HG03025 (cell line): ENCODE results near the gene CEPT1.

Experiments
- ATAC-seq: cut with Tn5 transposase; IDR thresholded peaks from one replicate; pipeline ENCODE4 v1.9.1; 2021; ENCODE audit warnings: mild to moderate bottlenecking, moderate library complexity; ENCODE audit not compliant: unreplicated experiment, low FRiP score

The CEPT1 gene

GRCh38 chr1:111145963-111146768 lies 6.1 kb downstream of the CEPT1 start:
- ATAC-seq, result no peak

DNA sequence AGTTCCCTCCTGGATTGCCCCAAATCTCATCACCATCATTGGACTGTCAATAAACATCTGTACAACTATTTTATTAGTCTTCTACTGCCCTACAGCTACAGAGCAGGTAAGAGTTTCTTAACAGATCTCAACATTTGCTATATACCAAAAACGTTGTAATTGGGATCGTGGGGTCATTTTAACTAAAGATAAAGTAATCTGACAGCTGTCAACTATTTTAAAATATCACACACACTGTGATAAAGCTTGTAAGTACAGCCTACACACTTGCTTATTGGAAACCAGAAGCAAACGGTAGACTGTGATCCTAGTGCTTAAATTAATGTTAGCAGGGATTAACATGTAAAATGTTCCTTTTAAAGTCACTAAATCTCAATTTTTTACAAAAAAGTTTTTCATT lies 7.9 kb downstream of the CEPT1 start:
- ATAC-seq, result no peak

DNA sequence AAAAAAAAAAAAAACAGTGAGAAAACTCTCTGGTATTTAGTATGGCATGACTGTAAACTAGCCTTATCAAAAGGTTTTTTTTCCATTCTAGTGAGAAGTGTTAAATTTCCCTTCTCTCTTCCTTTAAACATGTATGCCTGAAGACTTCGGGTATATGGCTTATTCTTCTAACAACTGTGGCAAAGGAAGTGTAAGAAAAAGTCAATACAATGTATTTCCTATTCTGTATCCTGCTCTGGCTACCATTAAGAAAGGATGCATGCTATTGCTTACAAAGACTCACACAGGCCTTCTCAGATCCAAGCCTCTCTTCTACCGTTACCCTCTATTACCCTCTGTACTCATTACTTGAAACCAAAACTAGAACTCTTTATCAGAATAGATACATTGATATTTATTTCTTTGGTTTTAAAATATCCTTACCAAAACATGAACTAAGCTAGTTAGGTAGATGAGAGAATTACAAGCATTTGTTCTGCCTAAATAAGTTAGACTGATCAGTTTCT lies 8.4 kb downstream of the CEPT1 start:
- no peak for ATAC-seq

- no peak for ATAC-seq
Measured at GRCh38 chr1:111151838-111152237, 11.8 kb downstream of the CEPT1 start.

GRCh38 chr1:111154021-111154999 lies 14.3 kb downstream of the CEPT1 start:
- ATAC-seq, result no peak

DNA sequence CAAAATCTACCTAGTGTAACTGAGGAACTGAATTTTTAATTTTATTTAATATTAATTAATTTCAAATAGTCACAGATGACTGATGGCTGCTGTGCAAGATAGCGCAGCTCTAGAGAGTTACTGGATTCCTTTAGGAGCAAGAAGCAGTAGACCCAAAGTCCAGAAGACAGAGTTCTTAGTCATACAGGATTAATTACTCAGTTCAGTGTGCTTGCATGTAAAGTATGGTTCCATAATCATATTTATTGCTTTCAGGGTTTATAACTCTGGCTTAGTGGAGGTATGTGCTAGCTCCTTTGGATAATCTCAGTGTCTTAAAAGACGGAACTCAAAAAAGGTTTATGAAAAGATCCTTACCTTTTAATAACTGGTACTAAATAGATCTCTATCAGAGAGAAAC lies 17.4 kb downstream of the CEPT1 start:
- no peak for ATAC-seq

- no peak for ATAC-seq
Measured at GRCh38 chr1:111161843-111162487, 21.9 kb downstream of the CEPT1 start.

- ATAC-seq, result no peak
Measured at GRCh38 chr1:111162488-111162880, 22.5 kb downstream of the CEPT1 start.

- no peak for ATAC-seq
Measured at GRCh38 chr1:111163363-111163762, 23.3 kb downstream of the CEPT1 start.

- ATAC-seq, result no peak
Measured at GRCh38 chr1:111164151-111164550, 24.1 kb downstream of the CEPT1 start.

DNA sequence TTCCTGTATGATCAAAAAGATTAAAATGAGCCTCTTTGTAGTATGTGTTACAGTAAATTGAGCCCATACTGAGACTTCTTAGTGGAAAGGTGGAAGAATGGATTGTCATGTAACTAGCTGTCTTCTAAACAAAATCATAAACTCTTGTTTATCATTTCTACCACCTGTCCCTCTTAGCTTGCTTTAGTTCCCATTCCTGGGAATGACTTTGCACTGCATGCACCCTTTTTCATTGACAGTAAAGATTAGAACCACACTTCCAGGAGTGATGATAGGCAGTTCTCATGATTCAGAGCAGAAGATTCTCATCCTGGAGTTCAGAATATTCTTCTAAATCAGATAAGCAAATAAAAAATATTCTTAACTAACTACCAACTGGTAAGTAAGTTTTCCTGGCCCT lies 32.4 kb downstream of the CEPT1 start:
- ATAC-seq, result no peak

GRCh38 chr1:111174070-111174469 lies 34.0 kb downstream of the CEPT1 start:
- no peak for ATAC-seq

DNA sequence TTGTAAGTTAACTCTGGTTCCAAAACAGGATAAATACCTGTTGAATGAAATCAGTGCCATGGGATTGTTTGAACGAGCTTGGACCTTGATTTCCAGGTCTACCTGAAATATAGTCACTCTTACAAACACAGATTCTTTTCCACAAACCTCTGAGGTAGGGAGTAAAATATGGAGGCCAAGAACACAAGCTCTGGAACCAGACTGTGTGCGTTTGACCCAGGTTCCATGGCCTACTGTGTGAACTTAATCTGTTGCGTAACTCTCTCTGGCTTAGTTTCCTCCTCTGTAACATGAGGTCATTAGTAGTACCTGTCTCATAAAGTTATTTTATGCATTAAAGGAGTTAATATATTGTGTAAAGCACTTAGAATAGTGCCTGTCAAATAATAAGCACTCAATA lies 35.3 kb downstream of the CEPT1 start:
- ATAC-seq, result no peak

GRCh38 chr1:111176678-111177077 lies 36.7 kb downstream of the CEPT1 start:
- ATAC-seq, result no peak

DNA sequence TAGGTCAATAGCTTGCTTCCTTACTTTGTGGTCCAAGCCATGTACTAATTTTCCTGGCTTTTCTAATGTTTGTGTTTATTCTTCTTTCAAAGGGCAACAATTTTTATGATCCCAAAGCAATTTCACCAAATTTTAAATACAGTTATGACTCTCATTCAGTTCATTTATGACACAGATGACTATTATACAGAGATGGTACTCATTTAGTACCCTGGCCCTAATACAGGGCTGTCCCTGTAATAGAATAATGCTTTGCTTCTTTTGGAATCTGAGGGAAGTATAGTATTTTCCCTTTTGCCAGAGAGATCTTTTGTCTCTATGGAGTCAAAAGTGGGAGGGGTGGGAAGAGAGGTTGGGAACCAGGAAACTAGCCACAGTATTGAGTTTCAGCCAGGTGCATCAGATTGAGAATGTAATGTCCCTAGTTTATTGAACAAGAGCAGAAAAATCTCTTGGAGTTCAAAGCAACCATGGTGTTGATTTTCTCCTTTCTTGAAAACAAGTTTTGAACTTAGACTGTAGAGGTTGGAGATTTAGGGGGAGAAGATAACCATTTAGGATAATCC lies 40.0 kb downstream of the CEPT1 start:
- ATAC-seq, result no peak

DNA sequence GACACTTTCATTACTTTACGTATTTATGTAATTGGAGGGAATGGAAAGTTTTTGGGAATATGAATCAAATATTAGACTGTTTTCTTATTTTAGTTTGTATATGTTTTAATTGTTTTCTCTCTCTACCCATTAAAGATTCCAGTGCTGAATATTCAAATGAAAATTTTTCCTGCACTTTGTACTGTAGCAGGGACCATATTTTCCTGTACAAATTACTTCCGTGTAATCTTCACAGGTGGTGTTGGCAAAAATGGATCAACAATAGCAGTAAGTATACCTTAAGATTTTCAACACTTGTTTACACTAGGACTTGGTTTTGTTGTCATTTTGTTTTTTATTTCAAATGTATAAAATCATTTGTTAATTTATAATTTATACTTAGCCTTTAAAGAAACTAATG lies 42.0 kb downstream of the CEPT1 start:
- no peak for ATAC-seq

GRCh38 chr1:111183308-111184069 lies 43.5 kb downstream of the CEPT1 start:
- ATAC-seq, result no peak

DNA sequence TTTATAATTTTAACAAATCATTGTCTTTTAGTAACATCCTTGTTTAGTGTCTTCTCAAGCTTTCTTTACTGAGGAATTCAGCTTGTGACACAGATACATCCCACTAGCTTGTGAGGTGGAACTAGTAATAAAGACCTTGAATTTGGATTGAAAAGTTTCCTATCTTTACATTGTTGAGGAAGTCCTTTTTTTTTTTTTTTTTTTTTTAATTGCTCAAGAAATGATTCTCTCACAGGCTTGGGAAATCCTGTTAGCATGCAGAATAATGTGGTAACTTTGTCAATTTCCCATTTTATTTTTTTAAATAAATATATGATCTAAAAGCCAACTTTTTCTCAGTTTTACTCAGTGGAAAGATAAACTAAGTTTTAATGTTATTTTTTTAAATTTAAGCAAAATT lies 44.6 kb downstream of the CEPT1 start:
- ATAC-seq, result no peak

- no peak for ATAC-seq
Measured at GRCh38 chr1:111190931-111191451, 51.0 kb downstream of the CEPT1 start.

- ATAC-seq, result no peak
Measured at GRCh38 chr1:111191496-111191895, 51.5 kb downstream of the CEPT1 start.
